ENCODE results near the gene FAM168A.

- TF ChIP-seq CTCF (IDR thresholded peaks at IDR 0.05) (no peak), SOX15 (CRISPR knock-in tag; IDR thresholded peaks at IDR 0.05) (no peak), ZNF263 (CRISPR knock-in tag; IDR thresholded peaks at IDR 0.05; ENCODE audit: low read depth) (no peak), ZNF232 (CRISPR knock-in tag; IDR thresholded peaks at IDR 0.05) (no peak), HMGXB4 (CRISPR knock-in tag; IDR thresholded peaks at IDR 0.05) (no peak)
These were observed 171.6 kb downstream of the FAM168A start for GRCh38 chr11:73426219-73426850.
